GM20000 (cell line): Measurements from ENCODE around the gene SRPK1.

Source experiments
- DNase-seq: peaks from one replicate; pipeline ENCODE4 v3.0.0; 2012; ENCODE audit warnings: low spot score
- CTCF ChIP-seq: IDR thresholded peaks from 2 replicates; pipeline ENCODE4 v1.5.1; 2012; ENCODE audit warnings: mild to moderate bottlenecking, control low read depth; ENCODE audit errors: extremely low read depth, missing control alignments

SRPK1 gene

GRCh38 chr6:35839019-35839418, 81.9 kb downstream of the SRPK1 start:
- no peak for DNase-seq
- no peak for TF ChIP-seq CTCF

GRCh38 chr6:35833536-35833935, 87.4 kb downstream of the SRPK1 start:
- DNase-seq, result no peak
- no peak for TF ChIP-seq CTCF

GRCh38 chr6:35831257-35832007, 89.5 kb downstream of the SRPK1 start:
- TF ChIP-seq CTCF, result no peak
- DNase-seq, result no peak

GRCh38 chr6:35829306-35829705, 91.6 kb downstream of the SRPK1 start:
- DNase-seq, result no peak
- TF ChIP-seq CTCF, result no peak

- no peak for DNase-seq
- TF ChIP-seq CTCF, result no peak
Measured at GRCh38 chr6:35824552-35825192, 96.2 kb downstream of the SRPK1 start.

- DNase-seq, result no peak
- TF ChIP-seq CTCF, result no peak
Measured at GRCh38 chr6:35823601-35824000, 97.3 kb downstream of the SRPK1 start.

- TF ChIP-seq CTCF, result no peak
- DNase-seq, result no peak
Measured at GRCh38 chr6:35817515-35817914, 103.4 kb downstream of the SRPK1 start.
